Measurements from ENCODE around the gene IRF3. TPM values are rescaled to one million over a fixed set of nuclear protein-coding genes. Genes with fewer than 3 reads are reported as not detected.

Gene IRF3
- polyA plus RNA-seq, 3 donors = 45.8 to 76.0 (median 56.6) TPM

- 0 to 1% (median 0%) methylated on average over 34 of the region's 34 CpGs for WGBS, 3 donors
- H3K27ac ChIP-seq (ENCODE audit: low read depth, low read length) = peak overlapping the region; percentile 77
Observed at GRCh38 chr19:49676784-49677230, 11.2 kb upstream of the IRF3 start.

- peak overlapping the region; percentile 60 for H3K27ac ChIP-seq (ENCODE audit: low read depth, low read length)
- WGBS, 3 donors = 2 to 3% (median 2%) methylated on average over 27 of the region's 27 CpGs
Observed at GRCh38 chr19:49676136-49676783, 10.6 kb upstream of the IRF3 start.

DNA sequence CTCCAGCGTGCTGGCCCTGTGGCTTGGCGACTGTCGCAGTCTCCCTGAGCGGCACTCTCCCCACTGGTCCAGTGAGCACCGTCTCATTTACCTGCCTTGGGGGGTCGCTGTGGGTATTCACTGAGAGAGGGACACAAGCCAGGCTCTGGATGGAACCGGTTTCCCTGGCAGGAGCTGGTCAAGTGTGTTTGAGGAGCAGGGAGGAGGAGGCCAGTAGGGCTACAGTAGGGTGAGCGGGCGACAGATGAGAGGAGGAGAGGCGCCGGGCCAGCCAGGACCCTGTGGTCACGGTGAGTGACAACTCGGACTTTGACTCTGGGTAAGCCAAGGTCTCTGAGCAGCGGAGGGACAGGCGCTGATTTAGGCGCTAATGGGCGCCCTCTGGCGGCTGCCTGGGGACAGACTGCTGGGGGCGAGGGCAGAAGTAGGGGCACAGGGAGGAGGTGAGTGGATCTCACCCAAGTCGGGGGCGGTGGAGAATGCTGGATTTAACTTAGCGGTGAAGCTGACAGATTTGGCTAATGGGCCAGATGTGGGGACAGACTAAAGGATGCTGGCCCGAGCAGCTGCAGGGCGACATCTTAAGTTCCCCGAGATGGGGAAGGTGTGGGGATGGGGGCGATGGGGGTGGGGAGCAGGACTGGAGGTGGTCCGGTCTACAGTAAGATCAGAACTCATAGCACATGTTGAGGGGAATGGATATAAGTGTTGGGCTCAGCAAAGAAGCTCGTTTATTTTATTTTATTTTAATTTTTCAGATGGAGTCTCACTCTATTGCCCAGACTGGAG is 6.7 kb upstream of the IRF3 start:
- 19 to 29% (median 29%) methylated on average over 27 to 28 of the region's 28 CpGs for WGBS, 3 donors
- H3K27ac ChIP-seq (ENCODE audit: low read depth, low read length) = no peak overlapping the region

- no peak overlapping the region for H3K27ac ChIP-seq (ENCODE audit: low read depth, low read length)
- 86 to 88% (median 86%) methylated on average over 3 of the region's 3 CpGs for WGBS, 3 donors
Observed at GRCh38 chr19:49669516-49669915, 3.9 kb upstream of the IRF3 start.

- no peak overlapping the region for H3K27ac ChIP-seq (ENCODE audit: low read depth, low read length)
- 87 to 100% (median 89%) methylated on average over 2 of the region's 2 CpGs for WGBS, 3 donors
Observed at GRCh38 chr19:49667473-49667872, 1.8 kb upstream of the IRF3 start.

- 0 to 1% (median 0%) methylated on average over 9 of the region's 9 CpGs for WGBS, 3 donors
Observed at GRCh38 chr19:49666120-49666444, 425 bp upstream of the IRF3 start.

DNA sequence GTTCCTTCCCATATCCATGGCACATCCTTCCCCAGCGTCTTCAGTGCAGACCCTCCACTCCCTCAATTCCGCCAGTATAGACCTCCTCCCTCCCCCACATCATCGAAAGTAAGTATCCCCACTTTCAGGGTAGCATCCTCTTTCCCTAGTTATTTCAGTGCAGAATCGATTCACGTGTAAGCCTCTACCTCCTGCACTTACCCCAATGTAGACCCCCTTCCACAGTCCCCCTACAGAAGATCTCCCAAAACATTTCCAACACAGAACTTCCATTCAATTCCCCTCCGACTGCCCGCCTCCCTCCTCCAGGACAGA is 664 bp downstream of the IRF3 start:
- no peak overlapping the region for H3K27ac ChIP-seq (ENCODE audit: low read depth, low read length)
- WGBS, 3 donors = 0 to 1% (median 0%) methylated on average over 7 of the region's 7 CpGs

More at GRCh38 chr19:49666120-49666444, 425 bp upstream of the IRF3 start:
- no peak overlapping the region for H3K27ac ChIP-seq (ENCODE audit: low read depth, low read length)

DNA sequence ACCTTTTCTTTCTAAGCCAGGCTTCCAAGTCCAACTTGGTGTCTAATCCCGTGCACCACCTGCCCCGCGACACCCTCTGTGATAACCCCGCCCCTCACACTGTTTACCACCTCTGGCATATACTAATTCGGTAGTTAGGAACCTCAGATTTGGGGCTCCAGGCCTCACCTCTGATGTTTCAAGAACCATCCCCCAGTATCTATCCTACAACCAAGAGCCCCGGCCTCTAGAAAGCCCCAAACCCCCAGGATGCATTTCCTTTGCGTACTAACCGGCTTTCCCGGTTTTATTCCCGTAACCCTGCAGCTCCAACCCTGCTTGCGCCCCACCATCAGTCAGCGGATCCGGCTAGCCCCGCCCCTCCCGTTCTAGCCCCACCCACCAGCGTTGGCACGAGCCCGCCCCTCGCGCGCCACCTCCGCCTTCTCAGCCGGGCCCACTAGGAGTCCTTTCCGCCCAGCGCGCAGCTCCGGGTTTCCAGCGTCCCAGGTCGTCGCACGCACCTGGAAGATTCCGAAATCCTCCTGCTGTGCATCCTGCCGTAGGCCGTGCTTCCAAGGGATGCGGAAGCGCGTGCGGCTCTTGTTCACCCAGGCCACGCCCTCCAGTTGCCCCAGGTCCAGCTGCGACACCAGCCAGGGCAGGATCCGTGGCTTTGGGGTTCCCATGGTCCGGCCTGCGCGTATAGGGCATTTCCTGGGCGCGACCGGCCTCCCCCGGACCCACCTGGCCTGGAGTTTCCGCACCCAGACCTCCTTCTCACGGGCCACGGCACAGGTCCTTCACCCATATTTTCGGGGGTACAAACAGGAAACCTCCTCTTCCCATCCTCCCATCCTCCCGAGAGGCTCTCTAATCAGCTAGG is 1.3 kb downstream of the IRF3 start:
- no peak overlapping the region for H3K27ac ChIP-seq (ENCODE audit: low read depth, low read length)
- 1% methylated on average over 48 to 53 of the region's 53 CpGs for WGBS, 3 donors

DNA sequence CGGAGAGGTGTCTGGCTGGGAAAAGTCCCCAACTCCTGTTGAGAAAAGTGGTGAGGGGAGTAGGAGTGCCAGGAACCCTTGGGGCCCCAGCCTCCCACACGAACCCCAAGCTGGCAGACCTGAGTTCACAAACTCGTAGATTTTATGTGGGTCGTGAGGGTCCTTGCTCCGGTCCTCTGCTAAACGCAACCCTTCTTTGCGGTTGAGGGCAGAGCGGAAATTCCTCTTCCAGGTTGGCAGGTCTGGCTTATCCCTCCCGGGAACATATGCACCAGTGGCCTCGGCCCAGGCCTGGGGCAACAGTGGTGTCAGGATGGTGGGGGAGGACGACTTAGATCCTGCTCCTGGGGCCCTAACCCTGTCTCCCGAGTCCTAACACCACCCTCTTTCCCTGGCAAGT is 2.4 kb downstream of the IRF3 start:
- H3K27ac ChIP-seq (ENCODE audit: low read depth, low read length) = no peak overlapping the region
- WGBS, 3 donors = 88 to 91% (median 89%) methylated on average over 12 of the region's 12 CpGs

GRCh38 chr19:49662011-49662410 is 3.6 kb downstream of the IRF3 start:
- 89 to 93% (median 92%) methylated on average over 15 to 16 of the region's 16 CpGs for WGBS, 3 donors
- H3K27ac ChIP-seq (ENCODE audit: low read depth, low read length) = no peak overlapping the region

GRCh38 chr19:49660338-49660961 is 5.2 kb downstream of the IRF3 start:
- WGBS, 3 donors = 88 to 90% (median 88%) methylated on average over 15 of the region's 15 CpGs
- H3K27ac ChIP-seq (ENCODE audit: low read depth, low read length) = no peak overlapping the region

DNA sequence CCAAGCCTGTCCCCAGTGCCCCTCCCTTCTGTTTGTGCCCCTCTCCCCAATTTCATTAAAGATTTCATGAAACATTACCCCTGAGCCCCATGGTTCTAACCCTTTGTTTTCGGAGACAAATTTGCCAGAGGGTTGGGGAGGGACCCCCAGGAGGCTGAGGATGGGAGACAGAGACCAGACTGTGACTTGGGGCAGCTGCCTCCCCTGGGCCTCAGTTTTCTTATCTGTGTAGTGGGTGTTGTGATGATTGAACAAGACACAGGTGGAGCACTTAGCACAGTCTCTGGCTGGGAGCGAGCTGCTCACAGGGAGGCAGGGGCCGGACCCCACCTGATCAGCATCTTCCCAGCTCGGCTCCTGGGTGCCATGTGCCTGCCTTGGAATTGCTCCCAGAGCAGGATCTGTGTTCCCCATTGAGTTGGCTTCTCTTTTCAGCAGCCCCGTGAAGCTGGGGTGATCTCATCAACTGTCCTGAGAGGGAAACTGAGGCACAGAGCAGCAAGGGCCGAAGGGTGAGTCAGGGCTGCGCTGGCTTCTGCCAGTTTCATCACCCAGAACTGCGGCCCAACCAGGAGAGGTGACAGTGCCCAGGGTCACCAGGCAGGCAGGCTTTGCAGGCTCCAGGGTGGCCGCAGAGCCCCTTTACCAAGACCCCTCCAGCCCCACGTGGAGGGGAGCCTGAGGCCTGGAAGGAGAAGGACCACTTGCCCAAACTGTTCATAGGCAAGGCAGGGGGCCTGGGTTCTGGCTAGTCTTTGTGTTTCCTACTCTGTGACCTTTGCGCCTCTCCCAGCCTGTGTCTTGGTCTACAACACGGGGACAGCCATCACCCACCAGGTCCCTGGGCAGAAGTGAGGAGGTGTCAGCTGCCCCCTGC is 6.9 kb downstream of the IRF3 start:
- H3K27ac ChIP-seq (ENCODE audit: low read depth, low read length) = no peak overlapping the region
- WGBS, 3 donors = 91 to 96% (median 92%) methylated on average over 12 of the region's 12 CpGs

- 87 to 94% (median 89%) methylated on average over 13 to 15 of the region's 15 CpGs for WGBS, 3 donors
- H3K27ac ChIP-seq (ENCODE audit: low read depth, low read length) = no peak overlapping the region
Observed at GRCh38 chr19:49658139-49658517, 7.5 kb downstream of the IRF3 start.

DNA sequence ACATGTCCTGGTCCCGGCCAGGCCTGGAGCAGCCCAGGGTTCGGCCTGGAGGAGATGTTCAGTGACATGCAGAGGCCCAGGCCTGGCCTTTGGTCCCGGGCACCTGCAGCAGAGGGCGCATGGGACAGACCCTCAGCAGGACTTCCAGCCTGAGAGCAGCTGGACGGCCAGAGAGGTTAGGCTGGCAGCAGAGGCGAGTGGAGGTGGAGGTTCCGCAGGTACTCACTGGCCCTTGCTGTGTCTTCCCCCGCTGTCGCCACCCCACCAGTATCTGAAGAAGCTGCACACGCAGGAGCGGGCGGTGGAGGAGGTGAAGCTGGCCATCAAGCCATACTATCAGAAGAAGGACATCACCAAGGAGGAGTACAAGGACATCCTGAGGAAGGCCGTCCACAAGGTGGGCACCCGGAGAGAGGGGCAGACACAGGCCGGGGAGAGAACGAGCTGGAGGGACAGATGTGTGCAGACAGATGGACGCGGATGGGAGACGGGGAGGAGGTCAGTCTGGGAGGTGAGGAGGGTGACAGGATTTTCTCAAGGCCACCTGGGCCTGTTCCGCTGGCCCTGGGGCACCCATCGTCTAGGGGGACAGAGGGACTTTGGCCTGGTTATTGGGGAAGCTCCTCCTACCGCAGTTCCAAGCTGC is 8.0 kb downstream of the IRF3 start:
- WGBS, 3 donors = 86 to 92% (median 92%) methylated on average over 22 of the region's 22 CpGs

GRCh38 chr19:49656456-49657109 is 9.1 kb downstream of the IRF3 start:
- whole genome bisulfite sequencing, 3 donors = 89 to 93% (median 91%) methylated on average over 17 of the region's 17 CpGs
- H3K27ac ChIP-seq (ENCODE audit: low read depth, low read length) = no peak overlapping the region

More for the DNA sequence above, 8.0 kb downstream of the IRF3 start:
- no peak overlapping the region for H3K27ac ChIP-seq (ENCODE audit: low read depth, low read length)

- WGBS, 3 donors = 87 to 92% (median 90%) methylated on average over 23 of the region's 23 CpGs
- H3K27ac ChIP-seq (ENCODE audit: low read depth, low read length) = no peak overlapping the region
Observed at GRCh38 chr19:49655570-49656455, 9.8 kb downstream of the IRF3 start.

Data from adipose tissue (tissue), 3 donors.